Kidney epithelial cell (primary cell): ENCODE measurements around the gene ACER1. TPM values are rescaled to one million over a fixed set of nuclear protein-coding genes. Genes with fewer than 3 reads are reported as not detected.

Experiments used
- DNase-seq: peaks from one replicate; pipeline ENCODE4 v3.0.0-alpha.2; 2010; ENCODE audit warnings: low read depth
- H3K27me3 ChIP-seq: 2 replicates; pipeline ENCODE4 v1.6.0; 2011; ENCODE audit warnings: low read length; ENCODE audit not compliant: control insufficient read depth, insufficient read depth
- H3K36me3 ChIP-seq: 2 replicates; pipeline ENCODE4 v1.5.1; 2011; ENCODE audit warnings: low read length; ENCODE audit not compliant: control insufficient read depth, insufficient read depth
- H3K4me3 ChIP-seq: 2 replicates; pipeline ENCODE4 v1.5.1; 2011; ENCODE audit warnings: low read depth, mild to moderate bottlenecking, control low read depth, low read length
- total RNA-seq: library from RNA; depleted of rRNA; stranded (reverse); fragments of >200 nt; gene quantifications from 2 replicates; pipeline ENCODE4 v1.2.3, GENCODE V29; 2015
- TF ChIP-seq, protein P1 (sequence below): IDR thresholded peaks from 2 replicates; pipeline ENCODE4 v1.5.1; 2011; ENCODE audit warnings: mild to moderate bottlenecking, moderate library complexity, low read length, control low read depth, inconsistent platforms; ENCODE audit not compliant: insufficient read depth, poor library complexity, severe bottlenecking

Gene ACER1
- total RNA-seq, 1 donor from 2014 or later = not detected

DNA sequence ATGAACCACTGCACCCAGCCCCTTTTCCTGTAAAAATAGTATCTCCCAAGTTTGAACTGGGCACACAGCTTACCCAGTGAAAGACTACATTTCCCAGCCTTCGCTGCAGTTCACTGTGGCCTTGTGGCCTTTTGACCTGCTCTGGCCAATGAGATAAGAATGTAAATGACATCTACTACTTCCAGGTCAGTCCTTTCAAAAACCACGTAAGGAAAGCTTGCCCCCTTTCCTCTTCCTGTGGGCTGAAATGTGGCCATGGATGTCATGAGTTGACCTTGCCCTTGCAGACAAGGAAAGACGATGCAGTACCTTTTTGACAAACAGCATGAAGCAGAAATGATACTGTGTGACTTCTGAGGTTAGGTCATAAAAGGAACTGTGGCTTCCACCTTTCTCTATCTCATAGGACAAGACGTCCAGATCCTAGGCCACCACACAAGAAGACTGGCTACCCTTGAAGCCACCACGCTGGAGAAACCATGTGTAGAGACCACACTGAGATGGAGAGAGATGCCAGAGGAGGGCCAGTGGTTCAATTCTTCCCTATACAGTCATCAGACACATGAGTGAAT, 19.9 kb downstream of the ACER1 start:
- Histone ChIP-seq H3K27me3 (no peaks in the 10 kb centered on the region), H3K4me3 (no peak overlapping the region), H3K36me3 (no peaks in the 10 kb centered on the region)
- TF ChIP-seq, protein P1, sequence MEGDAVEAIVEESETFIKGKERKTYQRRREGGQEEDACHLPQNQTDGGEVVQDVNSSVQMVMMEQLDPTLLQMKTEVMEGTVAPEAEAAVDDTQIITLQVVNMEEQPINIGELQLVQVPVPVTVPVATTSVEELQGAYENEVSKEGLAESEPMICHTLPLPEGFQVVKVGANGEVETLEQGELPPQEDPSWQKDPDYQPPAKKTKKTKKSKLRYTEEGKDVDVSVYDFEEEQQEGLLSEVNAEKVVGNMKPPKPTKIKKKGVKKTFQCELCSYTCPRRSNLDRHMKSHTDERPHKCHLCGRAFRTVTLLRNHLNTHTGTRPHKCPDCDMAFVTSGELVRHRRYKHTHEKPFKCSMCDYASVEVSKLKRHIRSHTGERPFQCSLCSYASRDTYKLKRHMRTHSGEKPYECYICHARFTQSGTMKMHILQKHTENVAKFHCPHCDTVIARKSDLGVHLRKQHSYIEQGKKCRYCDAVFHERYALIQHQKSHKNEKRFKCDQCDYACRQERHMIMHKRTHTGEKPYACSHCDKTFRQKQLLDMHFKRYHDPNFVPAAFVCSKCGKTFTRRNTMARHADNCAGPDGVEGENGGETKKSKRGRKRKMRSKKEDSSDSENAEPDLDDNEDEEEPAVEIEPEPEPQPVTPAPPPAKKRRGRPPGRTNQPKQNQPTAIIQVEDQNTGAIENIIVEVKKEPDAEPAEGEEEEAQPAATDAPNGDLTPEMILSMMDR = no peak
- DNase-seq = no peak

DNA sequence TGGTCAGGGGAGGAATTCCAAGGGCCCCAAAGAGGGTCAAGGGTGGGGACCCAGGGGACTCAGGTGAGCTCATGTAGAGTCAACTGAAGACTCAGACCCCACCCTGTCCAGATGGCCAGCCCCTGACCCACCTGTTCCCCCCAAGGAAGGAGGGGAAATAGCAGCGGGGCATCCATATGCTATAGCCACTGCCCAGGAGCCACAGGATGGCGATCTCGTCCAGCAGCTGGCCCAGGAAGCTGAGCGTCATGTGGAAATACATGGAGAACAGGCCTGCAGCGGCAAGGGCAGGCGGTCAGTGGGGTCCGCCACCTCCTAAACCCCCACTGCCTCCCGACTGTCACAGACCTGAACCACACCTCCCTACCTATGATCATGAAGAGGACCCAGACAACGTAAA, 21.4 kb downstream of the ACER1 start:
- DNase-seq = no peak
- TF ChIP-seq, protein P1 = no peak
- Histone ChIP-seq H3K4me3 (no peak overlapping the region), H3K27me3 (no peaks in the 10 kb centered on the region), H3K36me3 (no peaks in the 10 kb centered on the region)

DNA sequence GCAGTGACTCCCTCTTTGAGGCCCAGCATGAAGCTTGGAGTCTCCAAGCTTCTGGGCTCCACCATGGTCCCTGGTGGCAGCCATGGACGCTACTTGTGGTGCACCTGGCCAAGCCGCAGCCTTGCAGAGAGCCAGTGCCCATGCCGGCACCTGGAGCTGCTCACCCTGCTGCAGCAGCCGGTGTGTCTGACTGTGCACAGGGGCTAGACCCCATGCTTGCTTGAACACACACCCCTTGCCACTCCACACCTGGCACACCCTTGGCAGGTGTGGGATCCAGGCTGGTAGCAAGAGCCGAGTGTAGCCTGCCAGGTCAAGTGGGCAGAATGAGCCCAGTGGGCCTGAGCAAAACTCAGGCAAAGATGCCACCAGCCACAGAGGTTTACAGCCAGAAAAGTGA, 35.0 kb downstream of the ACER1 start:
- Histone ChIP-seq H3K4me3 (no peak overlapping the region), H3K36me3 (no peaks in the 10 kb centered on the region), H3K27me3 (no peaks in the 10 kb centered on the region)
- TF ChIP-seq, protein P1 = no peak
- DNase-seq = no peak

DNA sequence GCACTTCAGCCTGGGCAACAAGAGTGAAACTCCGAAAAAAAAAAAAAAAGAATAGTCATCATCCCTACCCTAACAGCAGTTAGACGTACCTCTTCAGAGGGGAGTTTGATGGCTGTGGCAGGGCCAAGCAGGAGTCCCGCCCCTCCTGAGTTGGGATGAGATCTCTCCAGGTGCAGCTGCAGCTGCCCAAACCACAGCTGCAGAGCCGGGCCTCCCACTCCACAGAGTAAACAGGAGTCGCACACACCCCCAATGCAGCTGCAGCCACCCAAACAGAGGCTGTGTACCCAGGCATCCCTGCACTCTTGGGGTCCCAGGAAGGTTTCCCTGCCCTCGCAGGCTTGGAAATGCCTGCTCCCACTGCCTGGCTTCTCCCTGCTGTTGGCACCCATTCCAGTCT, 36.2 kb downstream of the ACER1 start:
- TF ChIP-seq, protein P1 = no peak
- no peaks in the 10 kb centered on the region for H3K36me3 ChIP-seq
- no peak for DNase-seq
- no peaks in the 10 kb centered on the region for H3K27me3 ChIP-seq
- no peak overlapping the region for H3K4me3 ChIP-seq

DNA sequence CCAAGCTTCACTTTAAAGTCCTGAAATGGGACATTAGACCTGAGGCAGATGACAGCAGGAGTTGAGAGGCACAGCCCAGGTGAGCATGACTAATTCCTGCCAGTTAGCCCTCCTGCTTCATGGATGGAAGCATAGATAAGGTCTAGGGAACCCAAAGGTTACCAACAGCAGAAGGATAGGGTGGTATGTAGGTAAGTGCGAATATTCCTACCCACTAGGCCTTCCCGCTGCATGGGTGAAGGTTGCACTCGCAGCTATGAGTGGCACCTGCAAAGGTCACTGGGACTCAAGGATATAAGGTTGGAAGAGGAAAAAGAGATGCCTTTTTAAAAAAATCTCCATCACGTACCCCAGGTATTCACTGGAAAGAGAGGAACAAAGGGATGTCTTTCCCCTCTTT, 41.4 kb downstream of the ACER1 start:
- DNase-seq = no peak
- no peaks in the 10 kb centered on the region for H3K36me3 ChIP-seq
- H3K27me3 ChIP-seq = no peaks in the 10 kb centered on the region
- TF ChIP-seq, protein P1 = no peak
- H3K4me3 ChIP-seq = no peak overlapping the region

DNA sequence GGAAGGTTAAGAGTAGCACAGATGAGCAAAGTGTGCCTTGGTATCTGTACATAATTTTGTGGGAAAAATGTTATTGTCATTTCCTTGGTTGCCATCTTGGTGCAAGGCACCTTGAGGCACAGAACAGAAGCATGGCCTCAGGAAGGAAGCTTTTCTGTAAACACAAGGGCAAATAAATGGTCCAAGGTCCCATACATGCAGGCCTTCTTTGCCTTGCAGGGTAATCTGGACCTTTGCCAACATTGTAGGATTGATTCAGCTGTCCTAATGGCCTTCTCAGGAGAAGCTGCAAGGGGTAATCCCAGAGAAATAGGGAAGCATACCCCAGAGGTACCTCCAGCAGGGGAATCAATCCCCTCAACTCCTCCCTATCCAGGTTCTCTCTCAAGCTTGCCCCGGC, 44.7 kb downstream of the ACER1 start:
- Histone ChIP-seq H3K4me3 (no peak overlapping the region), H3K27me3 (no peaks in the 10 kb centered on the region), H3K36me3 (no peaks in the 10 kb centered on the region)
- DNase-seq = no peak
- TF ChIP-seq, protein P1 = no peak
